Peyer's patch (tissue), 4 donors: ENCODE measurements around the gene CNTNAP2. TPM values are rescaled to one million over a fixed set of nuclear protein-coding genes. Genes with fewer than 3 reads are reported as not detected.

Source experiments
- DNase-seq, 3 donors: peaks; one replicate each; pipeline ENCODE4 v3.0.0-alpha.2; 2017 to 2019
- H3K27ac ChIP-seq, 4 donors: fragments of 200-600 bp; sonication (generic); one replicate each; pipeline ENCODE4 v1.5.1; 2016 to 2019
- H3K27me3 ChIP-seq, 2 donors: fragments of 200-600 bp; sonication (generic); one replicate each; pipeline ENCODE4 v1.5.1; 2019
- H3K36me3 ChIP-seq, 3 donors: fragments of 200-600 bp; sonication (generic); one replicate each; pipeline ENCODE4 v1.5.1; 2016 to 2019
- H3K4me1 ChIP-seq, 4 donors: fragments of 200-600 bp; sonication (generic); one replicate each; pipeline ENCODE4 v1.5.1; 2016 to 2019
- H3K4me3 ChIP-seq, 4 donors: fragments of 200-600 bp; sonication (generic); 1 replicate in 3 of 4; 2 replicates in 1 of 4; pipeline ENCODE4 v1.5.1; 2016 to 2019; ENCODE audit warnings: mild to moderate bottlenecking in 1 of 4
- H3K9me3 ChIP-seq, 4 donors: fragments of 200-600 bp; sonication (generic); one replicate each; pipeline ENCODE4 v1.5.1; 2016 to 2019; ENCODE audit warnings: mild to moderate bottlenecking in 1 of 4
- POLR2A ChIP-seq, 2 donors: fragments of 450-650 bp; IDR thresholded peaks; one replicate each; pipeline ENCODE4 v1.5.1; 2017; ENCODE audit warnings: antibody characterized with exemption in 2 of 2, mild to moderate bottlenecking in 2 of 2, moderate library complexity in 2 of 2
- total RNA-seq, 4 donors: library from RNA; depleted of rRNA; stranded (reverse); fragments of >200 nt; gene quantifications; one replicate each; pipeline ENCODE4 v1.1.0, GENCODE V29; 2016
- TF ChIP-seq, protein P1 (sequence below), 6 experiments: fragments of 450-650 bp in 4 of 6; fragments of 200-600 bp in 2 of 6; sonication (generic) in 1 of 6; IDR thresholded peaks; one replicate each; pipeline ENCODE4 v1.5.1; 2017 to 2019; ENCODE audit warnings: antibody characterized with exemption in 6 of 6, mild to moderate bottlenecking in 3 of 6, moderate library complexity in 1 of 6

Gene CNTNAP2
- total RNA-seq, 4 donors from 2014 or later, result 1.5 to 4.9 (median 3.6) TPM

DNA sequence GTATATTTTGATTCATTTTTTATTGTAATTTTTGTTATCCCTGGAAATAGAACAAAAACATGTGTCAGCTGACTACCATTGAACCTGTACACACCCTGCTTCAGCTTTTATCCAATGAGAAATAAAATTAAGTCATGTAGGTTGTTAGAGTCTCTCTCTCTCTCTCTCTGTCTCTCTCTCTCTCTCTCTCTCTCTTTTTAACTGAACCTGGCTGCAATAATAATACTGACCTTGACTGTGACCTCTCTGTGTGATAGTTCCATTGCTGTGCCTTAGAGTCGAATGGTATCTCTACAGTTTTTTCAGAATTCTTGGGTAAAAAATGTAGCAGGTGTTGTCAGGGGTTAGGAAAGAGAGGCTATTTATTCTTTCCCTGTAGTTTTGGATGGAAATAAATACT is 637.8 kb downstream of the CNTNAP2 start:
- H3K4me3 ChIP-seq, result no peak overlapping the region
- no peak overlapping the region for H3K27ac ChIP-seq
- no peaks in the 10 kb centered on the region for H3K4me1 ChIP-seq
- TF ChIP-seq POLR2A (IDR thresholded peaks at IDR 0.05), result no peak
- TF ChIP-seq, protein P1, sequence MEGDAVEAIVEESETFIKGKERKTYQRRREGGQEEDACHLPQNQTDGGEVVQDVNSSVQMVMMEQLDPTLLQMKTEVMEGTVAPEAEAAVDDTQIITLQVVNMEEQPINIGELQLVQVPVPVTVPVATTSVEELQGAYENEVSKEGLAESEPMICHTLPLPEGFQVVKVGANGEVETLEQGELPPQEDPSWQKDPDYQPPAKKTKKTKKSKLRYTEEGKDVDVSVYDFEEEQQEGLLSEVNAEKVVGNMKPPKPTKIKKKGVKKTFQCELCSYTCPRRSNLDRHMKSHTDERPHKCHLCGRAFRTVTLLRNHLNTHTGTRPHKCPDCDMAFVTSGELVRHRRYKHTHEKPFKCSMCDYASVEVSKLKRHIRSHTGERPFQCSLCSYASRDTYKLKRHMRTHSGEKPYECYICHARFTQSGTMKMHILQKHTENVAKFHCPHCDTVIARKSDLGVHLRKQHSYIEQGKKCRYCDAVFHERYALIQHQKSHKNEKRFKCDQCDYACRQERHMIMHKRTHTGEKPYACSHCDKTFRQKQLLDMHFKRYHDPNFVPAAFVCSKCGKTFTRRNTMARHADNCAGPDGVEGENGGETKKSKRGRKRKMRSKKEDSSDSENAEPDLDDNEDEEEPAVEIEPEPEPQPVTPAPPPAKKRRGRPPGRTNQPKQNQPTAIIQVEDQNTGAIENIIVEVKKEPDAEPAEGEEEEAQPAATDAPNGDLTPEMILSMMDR (IDR thresholded peaks at IDR 0.05), result no peak
- H3K36me3 ChIP-seq, result no peaks in the 10 kb centered on the region
- H3K9me3 ChIP-seq, result peaks cover 0 to 8% (median 0%) of the 10 kb centered on the region in 4 donors
- no peaks in the 10 kb centered on the region for H3K27me3 ChIP-seq
- DNase-seq, result no peak

GRCh38 chr7:146755585-146755984 is 639.0 kb downstream of the CNTNAP2 start:
- H3K4me1 ChIP-seq, result no peaks in the 10 kb centered on the region
- no peak for DNase-seq
- H3K27ac ChIP-seq, result no peak overlapping the region
- no peaks in the 10 kb centered on the region for H3K36me3 ChIP-seq
- H3K9me3 ChIP-seq, result peaks cover 0 to 8% (median 0%) of the 10 kb centered on the region in 4 donors
- no peaks in the 10 kb centered on the region for H3K27me3 ChIP-seq
- H3K4me3 ChIP-seq, result no peak overlapping the region
- TF ChIP-seq POLR2A (IDR thresholded peaks at IDR 0.05), result no peak
- TF ChIP-seq, protein P1 (IDR thresholded peaks at IDR 0.05), result no peak

DNA sequence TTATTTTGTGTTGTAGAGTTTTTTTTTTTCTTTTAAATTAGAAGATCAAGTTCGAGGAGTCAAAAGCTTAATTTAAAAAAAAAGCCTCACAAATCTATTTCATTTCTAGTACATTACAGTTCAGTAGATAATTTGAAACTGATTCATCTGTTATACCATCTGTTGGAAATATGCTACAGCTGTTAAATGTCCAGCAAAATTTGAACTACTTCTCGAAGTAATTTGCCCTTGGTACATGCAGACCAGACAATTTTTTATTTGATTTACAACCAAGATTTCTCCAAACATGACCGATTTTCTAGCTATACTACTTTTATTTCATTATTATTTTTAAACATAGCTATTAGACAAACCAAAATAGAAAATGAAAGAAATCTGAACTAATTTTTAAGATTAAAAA is 647.9 kb downstream of the CNTNAP2 start:
- Histone ChIP-seq H3K27me3 (no peaks in the 10 kb centered on the region), H3K27ac (no peak overlapping the region), H3K4me3 (no peak overlapping the region), H3K4me1 (no peaks in the 10 kb centered on the region), H3K36me3 (no peaks in the 10 kb centered on the region), H3K9me3 (no peaks in the 10 kb centered on the region)
- DNase-seq, result no peak
- TF ChIP-seq POLR2A (IDR thresholded peaks at IDR 0.05), result no peak
- TF ChIP-seq, protein P1 (IDR thresholded peaks at IDR 0.05), result no peak

DNA sequence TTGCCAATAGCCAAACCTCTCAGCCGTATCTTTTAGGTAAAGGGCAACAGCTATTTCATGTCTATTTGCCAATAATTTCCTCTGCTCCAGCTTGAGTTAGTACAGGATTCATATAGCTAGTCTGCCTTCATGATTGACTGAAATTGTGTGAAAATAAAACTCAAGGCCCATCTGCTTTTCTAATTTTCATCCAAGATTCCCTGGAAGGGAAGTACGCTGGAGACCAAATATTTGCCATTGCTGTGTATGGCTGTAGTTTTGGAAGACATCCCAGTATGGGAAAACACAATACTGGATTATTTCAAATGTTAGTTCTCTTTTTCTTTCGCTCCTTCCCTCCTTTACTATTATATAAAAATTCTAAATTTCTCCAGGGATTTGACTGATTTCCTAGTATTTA is 652.4 kb downstream of the CNTNAP2 start:
- no peaks in the 10 kb centered on the region for H3K4me1 ChIP-seq
- no peak for DNase-seq
- TF ChIP-seq POLR2A (IDR thresholded peaks at IDR 0.05), result no peak
- TF ChIP-seq, protein P1 (IDR thresholded peaks at IDR 0.05), result no peak
- H3K27me3 ChIP-seq, result no peaks in the 10 kb centered on the region
- H3K36me3 ChIP-seq, result no peaks in the 10 kb centered on the region
- H3K4me3 ChIP-seq, result no peak overlapping the region
- H3K9me3 ChIP-seq, result no peaks in the 10 kb centered on the region
- no peak overlapping the region for H3K27ac ChIP-seq

DNA sequence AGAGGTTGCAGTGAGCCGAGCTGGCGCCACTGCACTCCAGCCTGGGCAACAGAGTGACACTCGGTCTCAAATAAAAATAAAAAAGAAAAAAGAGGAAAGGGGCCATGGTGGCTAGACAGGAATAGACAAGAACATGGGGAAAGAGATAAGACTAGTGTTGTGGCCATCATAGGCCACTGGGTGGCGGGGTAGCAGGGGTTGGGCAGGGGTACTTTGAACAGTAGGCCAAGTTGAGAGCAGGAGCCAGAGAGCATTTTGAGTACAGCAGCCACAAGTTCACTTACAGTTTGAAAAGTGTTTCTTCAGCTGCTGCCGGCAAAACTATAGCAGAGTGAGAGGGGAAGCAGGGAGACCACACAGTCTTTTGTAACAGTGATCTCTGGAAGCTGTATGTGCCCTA is 656.0 kb downstream of the CNTNAP2 start:
- no peak for DNase-seq
- H3K27me3 ChIP-seq, result no peaks in the 10 kb centered on the region
- no peaks in the 10 kb centered on the region for H3K9me3 ChIP-seq
- no peak overlapping the region for H3K4me3 ChIP-seq
- no peak for TF ChIP-seq POLR2A (IDR thresholded peaks at IDR 0.05)
- TF ChIP-seq, protein P1 (IDR thresholded peaks at IDR 0.05), result no peak
- H3K27ac ChIP-seq, result no peak overlapping the region
- H3K4me1 ChIP-seq, result no peaks in the 10 kb centered on the region
- H3K36me3 ChIP-seq, result no peaks in the 10 kb centered on the region

- TF ChIP-seq POLR2A (IDR thresholded peaks at IDR 0.05), result no peak
- TF ChIP-seq, protein P1 (IDR thresholded peaks at IDR 0.05), result no peak
- Histone ChIP-seq H3K36me3 (no peaks in the 10 kb centered on the region), H3K4me1 (no peaks in the 10 kb centered on the region), H3K27me3 (no peaks in the 10 kb centered on the region), H3K9me3 (no peaks in the 10 kb centered on the region), H3K4me3 (no peak overlapping the region), H3K27ac (no peak overlapping the region)
- no peak for DNase-seq
Observed at GRCh38 chr7:146773506-146773905, 656.9 kb downstream of the CNTNAP2 start.
